Heart right ventricle (tissue), 16 donors: Measurements from ENCODE around the gene C17orf78. TPM values are rescaled to one million over a fixed set of nuclear protein-coding genes. Genes with fewer than 3 reads are reported as not detected.
"Not testable (repeated sequence)": the region's sequence is repeated elsewhere in the genome, so short reads cannot be mapped to it uniquely, and the experiment has no call there.

Experiments
- ATAC-seq, 8 donors: fragments of 200-7000 bp; cut with Tn5 transposase; one replicate each; pipeline ENCODE4 v1.9.1; 2020; ENCODE audit warnings: mild to moderate bottlenecking in 8 of 8, moderate library complexity in 8 of 8, moderate number of reproducible peaks in 1 of 8
- DNase-seq, 2 donors: peaks; one replicate each; pipeline ENCODE4 v3.0.0-alpha.2; 2020
- H3K27ac ChIP-seq, 10 donors: fragments of 200-600 bp; sonication (generic) in 2 of 10; one replicate each; pipeline versions ENCODE4 v1.5.0 to v1.8.0; 2020 to 2022; ENCODE audit warnings: mild to moderate bottlenecking in 3 of 10
- H3K27me3 ChIP-seq, 7 donors: fragments of 200-600 bp; one replicate each; pipeline ENCODE4 v1.8.0; 2021 to 2022; ENCODE audit warnings: mild to moderate bottlenecking in 2 of 7
- H3K36me3 ChIP-seq, 9 donors: fragments of 200-600 bp; sonication (generic) in 1 of 9; one replicate each; pipeline versions ENCODE4 v1.5.0 to v1.8.0; 2020 to 2022; ENCODE audit warnings: mild to moderate bottlenecking in 2 of 9
- H3K4me1 ChIP-seq, 9 donors: fragments of 200-600 bp; sonication (generic) in 1 of 9; one replicate each; pipeline versions ENCODE4 v1.5.0 to v1.8.0; 2020 to 2022; ENCODE audit warnings: mild to moderate bottlenecking in 4 of 9
- H3K4me3 ChIP-seq, 10 donors: fragments of 200-600 bp; sonication (generic) in 2 of 10; one replicate each; pipeline versions ENCODE4 v1.5.0 to v1.8.0; 2020 to 2022; ENCODE audit warnings: mild to moderate bottlenecking in 7 of 10, moderate library complexity in 2 of 10
- H3K9me3 ChIP-seq, 11 donors: fragments of 200-600 bp in 10 of 11; sonication (generic) in 2 of 11; one replicate each; pipeline versions ENCODE4 v1.5.0 to v1.8.0; 2013 to 2022; ENCODE audit warnings: mild to moderate bottlenecking in 2 of 11, control low read depth in 1 of 11, moderate library complexity in 1 of 11
- CTCF ChIP-seq, 9 donors: fragments of 200-600 bp; sonication (generic) in 2 of 9; IDR thresholded peaks; one replicate each; pipeline versions ENCODE4 v1.5.0 to v1.8.0; 2021 to 2022; ENCODE audit warnings: antibody characterized with exemption in 9 of 9, mild to moderate bottlenecking in 5 of 9, moderate library complexity in 1 of 9
- WGBS, 2 donors: extraction: QIAGEN DNeasy Blood & Tissue Kit; methylation state at CpG; one replicate each; pipeline ENCODE4 v1.1.7; 2013; ENCODE audit warnings: inconsistent platforms in 1 of 2; 5-methylcytosine and 5-hydroxymethylcytosine counted together
- intact Hi-C, 10 donors: fragments of 100-400 bp; cut with DNase I; formaldehyde crosslinking; loops; one replicate each; pipeline versions ENCODE4 v1.11.1 to v1.14.2; 2022
- polyA plus RNA-seq, 2 donors: library from polyadenylated mRNA; stranded (reverse); fragments of 200-250 nt; gene quantifications; one replicate each; pipeline ENCODE4 v1.2.3, GENCODE V29; 2013
- total RNA-seq, 10 donors: library from RNA; stranded (reverse); fragmentation: NEBNext Ultra II Directional in 3 of 10; extraction: Animal tissue kit (Norgen Biotek cat#: 25700) in 3 of 10; gene quantifications; one replicate each; pipeline versions ENCODE4 v1.2.1 to v1.2.4, GENCODE V29; 2021 to 2023
- donor health status: Arrhythmogenic right ventricular cardiomyopathy.
- donor health status: ischemic (EF 13 %, LVEDD 7.1; RV severe dilation, severe dysfunction).
- donor health status: healthy with polysubstance abuse.
- donor health status: DM: no; HTN: yes; CAD: no.
- donor health status: DM: no; HTN: no; CAD: no.
- donor health status: ischemic (EF 25% LVEDD 6.9; RV normal size, moderate dysfunction).
- donor health status: ischemic (EF 25% LVEDD 5.7; RV mildly dilated, moderate dysfunction).
- donor health status: healthy.
- donor health status: DM: yes; HTN: yes; CAD: no.
- donor health status: Ischemic cardiomyopathy.
- donor health status: ischemic (EF 35%, LVEDD 5.7; RV mildly dilated, moderate dysfunction).
- donor health status: nonischemic (EF 11% LVEDD 7.7; RV severe dilation, severe dysfunction).
- donor health status: DM: yes; HTN: yes; CAD: no.
- donor health status: PGD.
- donor health status: ischemic (EF 29% LVEDD 5.4; RV normal size, mild dysfunction).
- donor health status: nonischemic (EF 23%, LVEDD 6.1; RV moderate dilation, normal function).

Gene C17orf78
- total and polyA plus RNA-seq, 12 donors, result not detected

GRCh38 chr17:37406635-37407461 lies 31.1 kb downstream of the C17orf78 start, which contains the start of the genes ACACA and TADA2A:
Gene ACACA, minus strand, starts transcription at chr17:37406836. Its CDS starts 537 bp downstream, at chr17:37406299.
Gene TADA2A, plus strand, starts transcription at chr17:37406886. Its CDS starts 4,480 bp downstream, at chr17:37411366.
- peak; percentile 72 to 81 for DNase-seq
- 0% methylated on average over 74 to 97 of the region's 98 CpGs for WGBS, 2 donors
- Histone ChIP-seq H3K9me3 (no peaks in the 10 kb centered on the region), H3K4me1 (peaks cover 0 to 29% (median 14%) of the 10 kb centered on the region in 9 donors), H3K27ac (peak within 1 kb of the TSS; percentile 80 to 96 (median 91)), H3K27me3 (no peaks in the 10 kb centered on the region), H3K36me3 (peaks cover 0 to 21% (median 8%) of the 10 kb centered on the region in 9 donors), H3K4me3 (peak within 1 kb of the TSS; percentile 43 to 96 (median 74))
- peak; percentile 95 to 97 (median 96) for ATAC-seq
- TF ChIP-seq CTCF (IDR thresholded peaks at IDR 0.05), result no peak
- intact Hi-C loops, result loop anchor here in 3 of 10 donors (2.0 to 10.0 kb wide), 4 partner anchors 35 to 88 kb away; partner anchors contain the start of gene DUSP14 (in 1 of the 3)

GRCh38 chr17:37408145-37408479 lies 32.3 kb downstream of the C17orf78 start:
- peaks cover 0 to 34% (median 20%) of the 10 kb centered on the region in 9 donors for H3K36me3 ChIP-seq
- not testable (repeated sequence) for H3K9me3 ChIP-seq, ATAC-seq, H3K27me3 ChIP-seq, DNase-seq
- 95 to 97% methylated on average over 13 of the region's 13 CpGs for WGBS, 2 donors
- H3K27ac ChIP-seq, result peak overlapping the region in 5 of 10 donors; percentile 90 to 96 (median 91)
- H3K4me3 ChIP-seq, result peak overlapping the region in 2 of 10 donors; percentile 73 to 76
- intact Hi-C loops, result loop anchor here in 3 of 10 donors (5.0 to 10.0 kb wide), 3 partner anchors 36 to 87 kb away; no protein-coding TSS in a partner anchor
- H3K4me1 ChIP-seq, result peaks cover 0 to 29% (median 14%) of the 10 kb centered on the region in 9 donors

GRCh38 chr17:37410357-37410756 lies 34.6 kb downstream of the C17orf78 start:
- WGBS, 2 donors, result 92 to 96% methylated on average over 3 of the region's 3 CpGs
- Histone ChIP-seq H3K4me1 (peaks cover 0 to 21% (median 11%) of the 10 kb centered on the region in 9 donors), H3K9me3 (no peaks in the 10 kb centered on the region), H3K27me3 (no peaks in the 10 kb centered on the region), H3K36me3 (peaks cover 0 to 56% (median 40%) of the 10 kb centered on the region in 9 donors), H3K27ac (no peak overlapping the region), H3K4me3 (no peak overlapping the region)
- TF ChIP-seq CTCF (IDR thresholded peaks at IDR 0.05), result no peak
- DNase-seq (no peak), ATAC-seq (no peak)
- intact Hi-C loops, result no loop called here

GRCh38 chr17:37413875-37414519 lies 38.2 kb downstream of the C17orf78 start:
- TF ChIP-seq CTCF (IDR thresholded peaks at IDR 0.05), result peak in 1 of 9 donors; percentile 6
- peaks cover 0 to 93% (median 43%) of the 10 kb centered on the region in 9 donors for H3K36me3 ChIP-seq
- ATAC-seq, result no peak

More at GRCh38 chr17:37413875-37414519, 38.2 kb downstream of the C17orf78 start:
- no peaks in the 10 kb centered on the region for H3K9me3 ChIP-seq
- WGBS, 2 donors, result 94 to 95% methylated on average over 7 of the region's 7 CpGs
- intact Hi-C loops, result no loop called here
- no peaks in the 10 kb centered on the region for H3K4me1 ChIP-seq
- DNase-seq, result no peak
- H3K4me3 ChIP-seq, result no peak overlapping the region
- no peak overlapping the region for H3K27ac ChIP-seq
- H3K27me3 ChIP-seq, result no peaks in the 10 kb centered on the region
